H1 (cell line): ENCODE results near the gene CNOT2. TPM values are rescaled to one million over a fixed set of nuclear protein-coding genes. Genes with fewer than 3 reads are reported as not detected.

Experiments used
- CBX5 ChIP-seq: fragments of 300-800, 300-1000 bp; sonication (generic); IDR thresholded peaks from 2 replicates; pipeline ENCODE4 v1.7.1; 2016; ENCODE audit warnings: antibody characterized with exemption, low read length, low read depth
- CHD2 ChIP-seq: IDR thresholded peaks from 2 replicates; pipeline ENCODE4 v1.6.1; 2012; ENCODE audit warnings: low read length, improper control_type of control experiment
- HDAC2 ChIP-seq, 2 experiments: fragments of 300-600 bp in 1 of 2; sonication (generic) in 1 of 2; IDR thresholded peaks; 2 replicates each; pipeline ENCODE4 v1.6.1; 2011 to 2012; ENCODE audit warnings: low read depth in 2 of 2, low read length in 2 of 2, mild to moderate bottlenecking in 2 of 2, moderate library complexity in 2 of 2, borderline replicate concordance in 1 of 2, inconsistent platforms in 1 of 2
- POLR2A ChIP-seq, 2 experiments: IDR thresholded peaks; 1 replicate in 1 of 2; 2 replicates in 1 of 2; pipeline ENCODE4 v1.6.1; 2011; ENCODE audit warnings: low read depth in 2 of 2, low read length in 2 of 2, mild to moderate bottlenecking in 2 of 2; ENCODE audit errors: control extremely low read depth in 1 of 2
- SP4 ChIP-seq: IDR thresholded peaks from 2 replicates; pipeline ENCODE4 v1.6.1; 2012; ENCODE audit warnings: low read length, inconsistent platforms
- TCF12 ChIP-seq: IDR thresholded peaks from 2 replicates; pipeline ENCODE4 v1.6.1; 2011; ENCODE audit warnings: low read depth, mild to moderate bottlenecking, low read length
- YY1 ChIP-seq: IDR thresholded peaks from 2 replicates; pipeline ENCODE4 v1.6.1; 2011; ENCODE audit warnings: low read depth, mild to moderate bottlenecking, low read length
- polyA plus RNA-seq, 7 experiments: library from polyadenylated mRNA; depleted of rRNA in 3 of 7; stranded (reverse) in 5 of 7; unstranded in 2 of 7; fragments of >200 nt in 5 of 7; fragments of 200-250 nt in 2 of 7; gene quantifications; 1 replicate in 5 of 7; 2 replicates in 1 of 7; 4 replicates in 1 of 7; pipeline versions ENCODE4 v1.2.1 to v1.2.3, GENCODE V29; 2011 to 2013; ENCODE audit warnings: missing spikeins in 2 of 7, mixed read lengths in 2 of 7
- total RNA-seq: library from RNA; stranded (reverse); fragmentation: NEBNext Ultra II Directional; extraction: Animal tissue kit (Norgen Biotek cat#: 25700); gene quantifications from 2 replicates; pipeline ENCODE4 v1.2.1, GENCODE V29; 2021

The CNOT2 gene
- total and polyA plus RNA-seq, 2 of the 8 experiments (the other 6 are each of a cell fraction or from before 2014, with no cell fraction given), result 61.2 to 64.8 TPM

GRCh38 chr12:70338531-70338930 lies 95.3 kb downstream of the CNOT2 start (continued):
- TF ChIP-seq CBX5, result no peak
- no peak for TF ChIP-seq HDAC2 (IDR thresholded peaks at IDR 0.05; ENCODE audit: borderline replicate concordance in 1 of 2, low read depth in 2 of 2, low read length in 2 of 2)
- TF ChIP-seq TCF12, result no peak
- TF ChIP-seq CHD2, result no peak
- TF ChIP-seq YY1, result no peak
- no peak for TF ChIP-seq POLR2A (IDR thresholded peaks at IDR 0.05; ENCODE audit: control extremely low read depth in 1 of 2, low read depth in 2 of 2, low read length in 2 of 2)
- TF ChIP-seq SP4, result no peak
